Activated T-cell treated with anti-CD3 and anti-CD28 coated beads for 48 hours (primary cell): ENCODE data around the gene EPHA3.
"Not testable (repeated sequence)": the region's sequence is repeated elsewhere in the genome, so short reads cannot be mapped to it uniquely, and the experiment has no call there.

Experiments used
- DNase-seq: peaks from one replicate; pipeline ENCODE4 v3.0.0-alpha.2; 2020; ENCODE audit warnings: low read depth

Gene EPHA3

DNA sequence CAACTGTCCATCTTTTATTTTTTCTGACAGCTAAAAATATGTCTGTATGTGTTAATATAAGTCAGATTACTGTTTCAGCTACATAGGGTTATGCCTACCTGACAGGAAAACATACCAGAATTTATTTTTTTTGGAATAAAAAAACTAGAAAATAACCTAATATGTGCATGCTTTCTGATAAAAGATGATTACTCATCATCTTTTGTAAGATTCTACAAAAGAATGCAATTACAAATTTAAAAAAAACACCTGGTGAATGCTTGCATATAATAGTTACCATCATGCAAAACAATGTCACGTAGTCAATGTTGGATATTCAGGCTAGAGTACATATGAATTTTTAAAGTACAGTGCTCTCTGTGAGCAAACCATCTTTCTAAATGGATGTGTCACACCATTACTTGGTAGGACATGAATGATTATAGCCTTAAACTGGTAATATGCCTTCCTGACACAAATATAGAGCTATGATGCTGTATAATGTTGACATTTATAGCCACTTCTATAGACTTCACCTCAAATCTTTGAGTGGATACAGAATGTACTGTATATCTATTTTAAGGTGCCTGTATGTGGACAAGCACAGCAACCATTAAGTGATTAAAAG, 180.6 kb downstream of the EPHA3 start:
- no peak for DNase-seq

GRCh38 chr3:89289574-89290190, 182.3 kb downstream of the EPHA3 start:
- no peak for DNase-seq

DNA sequence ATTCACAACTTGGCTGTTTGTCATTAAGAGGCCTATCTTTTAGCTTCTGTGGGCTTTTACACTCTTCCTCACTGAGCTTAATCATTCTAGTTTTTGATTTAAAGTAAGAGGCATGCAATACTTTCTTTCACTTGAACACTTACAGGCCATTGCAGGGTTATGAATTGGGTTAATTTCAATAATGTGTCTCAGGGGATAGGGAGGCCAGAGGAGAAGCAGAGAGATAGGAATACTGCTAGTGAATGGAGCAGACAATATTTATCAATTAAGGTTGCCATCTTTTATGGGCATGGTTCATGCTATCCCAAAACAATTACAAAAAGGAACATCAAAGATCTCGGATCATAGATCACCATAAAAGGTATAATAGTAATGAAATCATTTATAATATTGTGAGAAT, 189.8 kb downstream of the EPHA3 start:
- DNase-seq, result no peak

DNA sequence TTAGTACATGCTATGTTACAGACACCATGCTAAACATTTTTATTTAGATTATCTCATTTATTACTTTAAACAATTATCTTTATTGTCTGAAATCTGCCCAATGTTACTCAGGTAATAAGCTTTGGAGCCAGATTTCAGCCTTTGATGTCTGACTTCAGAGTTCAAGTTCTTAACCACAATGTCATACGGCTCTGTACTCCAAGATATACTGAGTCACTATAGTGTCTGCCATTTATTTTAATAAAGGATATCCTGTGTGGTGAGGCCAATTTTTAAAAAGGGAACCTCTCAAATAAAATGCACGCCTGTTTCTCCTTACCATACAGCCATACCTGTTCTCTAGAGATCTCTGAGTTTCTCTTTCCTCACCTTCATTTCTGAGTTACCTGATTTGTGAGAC, 193.1 kb downstream of the EPHA3 start:
- no peak for DNase-seq

DNA sequence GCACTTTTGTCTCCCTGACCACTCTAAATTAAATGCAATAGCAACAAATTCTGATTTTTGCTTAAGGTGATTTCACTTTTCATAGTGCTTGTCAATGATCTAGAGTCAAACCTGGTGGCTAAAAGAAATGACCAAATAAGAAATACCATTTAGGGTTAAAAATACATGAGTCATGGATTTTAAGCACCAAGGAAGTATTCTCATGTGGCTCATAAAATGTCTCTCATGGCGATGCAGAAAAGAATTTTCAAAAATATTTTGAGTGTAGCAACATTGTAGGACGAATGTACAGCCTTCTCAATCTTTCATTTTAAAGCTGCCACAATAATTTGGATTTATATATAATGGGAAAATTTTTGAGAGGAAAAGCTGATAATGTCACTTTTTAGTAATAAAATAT, 193.6 kb downstream of the EPHA3 start:
- DNase-seq, result no peak

GRCh38 chr3:89303701-89304100, 196.3 kb downstream of the EPHA3 start:
- no peak for DNase-seq

DNA sequence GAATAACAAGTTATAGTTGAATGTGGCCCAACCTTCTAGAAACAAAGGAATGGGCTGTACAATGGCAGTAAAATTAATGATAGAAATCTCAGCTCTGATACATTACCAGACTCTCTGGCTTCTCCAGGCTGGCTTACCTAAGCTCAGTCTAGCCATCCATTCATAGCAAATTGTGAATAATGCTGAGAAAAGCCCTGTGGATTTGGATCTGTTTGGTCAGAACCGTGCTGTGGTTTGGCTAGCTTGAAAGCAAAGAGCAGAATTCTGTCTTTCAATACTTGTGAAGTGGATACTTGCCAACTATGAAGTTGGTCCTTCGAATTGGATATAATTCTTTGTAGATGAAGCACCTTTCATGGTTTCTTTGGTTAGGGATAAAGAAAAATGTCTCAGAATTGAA, 199.1 kb downstream of the EPHA3 start:
- DNase-seq, result no peak

DNA sequence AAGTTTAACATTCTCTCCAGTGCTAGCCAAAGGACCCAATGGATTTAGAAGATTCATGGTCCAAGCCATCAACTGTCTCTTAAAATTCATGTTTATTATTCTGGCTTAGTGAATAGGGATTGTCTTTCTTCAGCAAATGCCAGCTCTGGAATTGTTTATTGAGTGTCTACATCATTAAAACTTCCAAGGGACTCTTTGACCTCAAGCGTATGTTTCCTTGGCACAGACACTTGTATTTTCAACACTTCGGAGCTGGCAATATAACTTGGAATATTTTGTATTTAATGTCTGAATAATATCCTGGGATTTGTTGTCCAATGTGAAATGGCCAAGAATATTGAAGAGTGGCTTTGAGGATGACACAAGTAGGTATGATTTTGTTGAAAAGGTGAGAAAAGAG, 204.2 kb downstream of the EPHA3 start:
- DNase-seq, result no peak

- DNase-seq, result no peak
Measured at GRCh38 chr3:89312141-89312540, 204.7 kb downstream of the EPHA3 start.

DNA sequence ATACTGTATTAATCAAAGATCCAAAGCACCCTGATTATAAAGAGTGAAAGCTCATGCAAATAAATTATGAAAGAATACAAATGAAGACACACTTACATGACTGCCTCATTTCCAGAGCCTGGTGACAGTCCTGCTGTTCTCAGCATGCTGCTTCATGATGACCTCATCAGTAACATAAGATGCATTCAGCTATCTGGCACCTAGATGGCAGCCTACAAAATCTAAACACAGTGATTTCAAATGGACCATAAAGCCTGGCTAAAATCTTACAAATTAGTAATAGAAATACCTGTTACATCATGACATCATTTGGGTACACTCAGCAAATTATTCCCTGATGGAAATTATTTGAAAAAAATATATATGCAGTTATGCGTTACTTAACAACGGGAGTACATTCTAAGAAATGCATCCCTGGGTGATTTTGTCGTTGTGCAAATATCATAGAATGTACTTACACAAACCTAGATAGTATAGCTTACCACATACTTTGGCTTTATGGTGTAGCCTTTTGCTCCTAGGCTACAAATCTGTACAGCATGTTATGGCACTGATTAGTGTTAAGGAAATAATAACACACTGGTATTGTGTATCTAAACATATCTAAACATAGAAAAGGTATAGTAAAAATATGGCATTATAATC, 207.2 kb downstream of the EPHA3 start:
- no peak for DNase-seq

GRCh38 chr3:89315750-89316470, 208.5 kb downstream of the EPHA3 start:
- no peak for DNase-seq

DNA sequence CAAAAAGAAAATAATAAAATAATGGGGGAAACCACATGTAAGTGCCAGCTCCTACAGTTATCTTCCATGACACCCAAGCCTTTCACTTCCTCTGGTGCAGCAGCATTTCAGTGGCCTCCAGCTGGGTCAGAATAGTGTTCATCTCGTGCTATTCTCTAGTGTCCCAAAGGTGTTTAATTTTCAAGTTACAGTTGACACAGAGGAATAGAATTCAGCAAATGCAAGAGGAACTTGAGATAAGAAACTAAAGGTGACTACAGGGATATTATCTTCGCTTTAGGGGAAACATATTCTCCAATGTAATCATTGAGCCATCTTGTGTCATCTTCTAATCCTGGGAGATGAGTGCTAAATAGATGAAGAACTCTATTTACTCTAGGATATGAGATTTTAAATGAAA, 212.8 kb downstream of the EPHA3 start:
- DNase-seq, result no peak

DNA sequence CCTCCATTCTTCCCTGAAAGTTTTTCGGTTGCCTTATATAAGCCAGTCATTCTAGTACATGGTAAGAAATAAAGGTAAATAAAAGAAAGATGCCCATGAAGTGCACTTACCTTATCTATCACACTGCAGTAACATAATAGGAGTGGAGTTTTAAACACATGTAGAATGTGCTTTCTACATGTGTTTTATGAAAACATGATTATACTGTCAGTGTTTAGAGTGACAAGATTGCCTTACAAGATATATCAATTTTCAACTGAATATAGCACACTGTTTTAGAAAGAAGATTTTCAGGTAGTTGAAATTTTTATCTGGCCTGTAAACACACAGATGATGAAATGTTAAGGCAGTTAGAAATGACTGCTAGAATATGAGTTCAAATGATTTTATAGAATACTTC, 219.6 kb downstream of the EPHA3 start:
- DNase-seq, result no peak

DNA sequence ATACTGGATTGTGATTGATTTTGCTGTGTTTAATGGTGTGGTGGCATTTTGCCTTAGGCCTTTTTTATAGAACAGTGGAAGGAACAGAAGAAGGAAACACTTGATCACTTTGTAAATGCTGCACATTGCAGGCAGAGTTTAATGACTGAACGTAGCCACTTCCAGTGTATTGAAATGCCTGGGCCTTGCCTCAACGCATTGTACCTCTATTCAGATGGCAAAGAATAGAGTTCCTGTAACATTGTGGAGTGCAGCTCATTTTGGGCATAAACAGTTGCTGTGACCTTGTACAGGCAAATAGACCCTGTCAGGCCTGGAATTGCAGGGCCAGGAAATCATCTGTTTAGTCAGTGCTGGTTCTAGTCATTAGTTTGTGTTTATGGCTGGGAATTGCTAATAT, 225.0 kb downstream of the EPHA3 start:
- DNase-seq, result no peak

DNA sequence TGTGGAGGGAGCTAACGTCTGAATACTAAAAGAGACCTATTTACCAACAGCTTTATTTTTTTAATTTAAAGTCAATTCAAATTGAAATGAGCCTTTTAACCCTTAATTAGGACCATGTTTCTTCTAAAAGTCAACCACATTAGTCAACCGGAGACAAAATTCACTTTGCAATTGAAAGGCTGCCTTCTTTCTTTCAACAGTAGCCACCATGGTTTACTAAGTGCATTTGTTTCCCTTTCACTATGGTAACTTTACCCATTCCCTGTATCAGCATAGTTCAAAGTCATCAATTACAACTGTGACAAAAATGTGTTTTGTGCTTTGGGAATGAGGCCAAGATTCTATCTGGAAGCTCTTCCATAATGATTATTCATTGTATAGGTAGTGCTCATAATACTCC, 225.4 kb downstream of the EPHA3 start:
- DNase-seq, result no peak

DNA sequence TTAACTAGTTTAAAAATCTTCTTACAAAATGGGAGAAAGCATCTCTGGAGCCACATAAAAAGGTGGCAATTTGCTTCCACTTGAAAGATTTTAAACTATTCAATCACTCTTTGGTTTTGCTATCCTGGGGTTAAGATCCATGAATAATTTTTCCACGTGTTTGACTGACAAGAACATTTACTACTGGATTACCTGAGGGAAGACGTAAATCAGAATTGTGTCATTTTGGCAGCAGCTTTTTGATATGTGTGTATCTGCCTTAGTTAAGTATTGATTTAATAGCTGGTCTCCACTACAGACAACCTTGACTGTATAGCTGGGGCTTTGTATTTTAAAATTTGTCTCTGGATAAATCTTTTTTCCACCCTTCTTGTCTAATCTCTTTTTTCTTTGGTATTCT, 228.3 kb downstream of the EPHA3 start:
- DNase-seq, result no peak

- DNase-seq, result no peak
Measured at GRCh38 chr3:89340408-89340807, 233.0 kb downstream of the EPHA3 start.

- no peak for DNase-seq
Measured at GRCh38 chr3:89344076-89344475, 236.7 kb downstream of the EPHA3 start.

- DNase-seq, result not testable (repeated sequence)
Measured at GRCh38 chr3:89350935-89351334, 243.5 kb downstream of the EPHA3 start.

DNA sequence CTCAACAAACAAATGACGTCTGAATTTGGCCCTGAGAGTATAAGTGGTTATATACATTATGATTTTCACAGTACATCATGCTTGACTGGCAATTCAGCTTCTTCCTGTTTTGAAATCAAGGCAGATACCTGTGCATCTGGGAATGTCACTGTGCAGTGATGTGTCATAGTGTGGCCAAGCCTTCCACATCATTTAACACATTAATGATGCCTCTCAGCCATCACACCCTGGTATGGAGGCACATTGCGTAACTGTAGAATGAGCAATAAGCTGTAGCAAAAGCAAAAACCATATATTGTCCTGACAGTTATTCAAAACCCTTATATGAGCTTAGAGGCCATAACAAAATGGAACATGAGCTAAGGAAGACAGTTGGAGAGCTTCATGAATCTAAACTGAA, 246.0 kb downstream of the EPHA3 start:
- DNase-seq, result no peak

- no peak for DNase-seq
Measured at GRCh38 chr3:89358281-89358680, 250.9 kb downstream of the EPHA3 start.

- DNase-seq, result no peak
Measured at GRCh38 chr3:89360156-89360555, 252.7 kb downstream of the EPHA3 start.

GRCh38 chr3:89362496-89362895, 255.1 kb downstream of the EPHA3 start:
- DNase-seq, result no peak
